Spleen (tissue), 7 donors: Measurements from ENCODE around the gene SAXO2.
"Not testable (repeated sequence)": the region's sequence is repeated elsewhere in the genome, so short reads cannot be mapped to it uniquely, and the experiment has no call there.

Experiments
- POLR2A ChIP-seq, 3 donors: fragments of 450-650 bp; IDR thresholded peaks; one replicate each; pipeline ENCODE4 v1.5.1; 2017; ENCODE audit warnings: antibody characterized with exemption in 3 of 3, mild to moderate bottlenecking in 1 of 3
- POLR2AphosphoS5 ChIP-seq, 3 donors: sonication (generic); formaldehyde crosslinking; IDR thresholded peaks; one replicate each; pipeline ENCODE4 v1.5.1; 2017; ENCODE audit warnings: antibody characterized with exemption in 3 of 3
- TF ChIP-seq, protein P1 (sequence below), 11 experiments: fragments of 200-600 bp in 7 of 11; fragments of 450-650 bp in 4 of 11; sonication (generic) in 4 of 11; IDR thresholded peaks in 8 of 11; conservative IDR thresholded peaks in 3 of 11; 1 replicate in 7 of 11; 2 replicates in 4 of 11; pipeline versions ENCODE4 v1.4.0 to v1.8.0; 2016 to 2021; ENCODE audit warnings: antibody characterized with exemption in 11 of 11, inconsistent platforms in 4 of 11, mild to moderate bottlenecking in 1 of 11
- donor health status: DM: no; HTN: no; CAD: no; lungs with moderate emphysema.
- donor health status: DM: no; HTN: no; CAD: no.
- donor health status: DM: no; HTN: no; CAD: no.

DNA sequence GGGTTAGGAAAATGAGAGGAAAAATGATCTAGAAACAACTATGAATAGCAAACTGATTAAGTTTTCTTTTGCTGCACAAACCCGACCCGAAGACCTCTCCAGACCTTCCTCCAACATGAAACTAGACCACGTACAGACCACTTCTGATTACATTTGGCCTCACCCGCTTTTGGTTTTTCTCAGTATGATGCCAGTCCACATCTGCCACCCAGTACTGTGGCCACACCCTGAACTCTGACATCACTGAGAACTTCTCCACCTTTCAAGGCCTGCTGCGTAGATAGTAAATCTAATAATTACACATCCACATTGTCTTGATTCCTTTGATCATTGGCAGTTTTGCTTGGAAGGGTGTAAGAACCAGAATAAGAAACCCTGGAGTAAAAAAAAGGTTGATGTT is 16.7 kb upstream of the SAXO2 start:
- TF ChIP-seq, protein P1, sequence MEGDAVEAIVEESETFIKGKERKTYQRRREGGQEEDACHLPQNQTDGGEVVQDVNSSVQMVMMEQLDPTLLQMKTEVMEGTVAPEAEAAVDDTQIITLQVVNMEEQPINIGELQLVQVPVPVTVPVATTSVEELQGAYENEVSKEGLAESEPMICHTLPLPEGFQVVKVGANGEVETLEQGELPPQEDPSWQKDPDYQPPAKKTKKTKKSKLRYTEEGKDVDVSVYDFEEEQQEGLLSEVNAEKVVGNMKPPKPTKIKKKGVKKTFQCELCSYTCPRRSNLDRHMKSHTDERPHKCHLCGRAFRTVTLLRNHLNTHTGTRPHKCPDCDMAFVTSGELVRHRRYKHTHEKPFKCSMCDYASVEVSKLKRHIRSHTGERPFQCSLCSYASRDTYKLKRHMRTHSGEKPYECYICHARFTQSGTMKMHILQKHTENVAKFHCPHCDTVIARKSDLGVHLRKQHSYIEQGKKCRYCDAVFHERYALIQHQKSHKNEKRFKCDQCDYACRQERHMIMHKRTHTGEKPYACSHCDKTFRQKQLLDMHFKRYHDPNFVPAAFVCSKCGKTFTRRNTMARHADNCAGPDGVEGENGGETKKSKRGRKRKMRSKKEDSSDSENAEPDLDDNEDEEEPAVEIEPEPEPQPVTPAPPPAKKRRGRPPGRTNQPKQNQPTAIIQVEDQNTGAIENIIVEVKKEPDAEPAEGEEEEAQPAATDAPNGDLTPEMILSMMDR (IDR thresholded peaks at IDR 0.05 in 8 of 11, conservative IDR thresholded peaks at IDR 0.05 in 3 of 11) = not testable (repeated sequence)
- TF ChIP-seq POLR2AphosphoS5, POLR2A (IDR thresholded peaks at IDR 0.05): not testable (repeated sequence)
